GM12801 (cell line): Measurements from ENCODE around the gene NAXD.

Experiments
- TF ChIP-seq, protein P1 (sequence below): IDR thresholded peaks from one replicate; pipeline ENCODE4 v1.5.1; 2011; ENCODE audit warnings: control low read depth; ENCODE audit not compliant: insufficient read length; ENCODE audit errors: extremely low read depth

The NAXD gene

DNA sequence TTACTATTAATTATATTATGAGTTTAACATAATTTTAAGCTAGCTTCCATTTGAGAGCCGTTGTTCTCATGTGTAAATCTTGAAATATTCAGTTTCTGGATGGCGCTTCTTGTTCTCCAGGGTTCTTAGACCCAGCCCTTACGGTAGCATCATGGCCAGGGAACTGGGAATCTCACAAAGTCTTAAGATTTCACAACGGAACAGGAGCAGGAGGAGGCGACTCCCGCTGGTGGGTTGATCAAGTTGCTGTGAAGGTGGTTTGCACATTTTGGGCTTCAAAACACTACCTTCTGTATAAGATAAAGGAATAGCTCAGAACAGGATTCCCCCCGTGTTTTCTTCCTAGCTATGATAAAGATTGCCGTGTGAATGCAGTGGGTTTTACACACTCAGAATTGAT is 2.8 kb downstream of the NAXD start:
- TF ChIP-seq, protein P1, sequence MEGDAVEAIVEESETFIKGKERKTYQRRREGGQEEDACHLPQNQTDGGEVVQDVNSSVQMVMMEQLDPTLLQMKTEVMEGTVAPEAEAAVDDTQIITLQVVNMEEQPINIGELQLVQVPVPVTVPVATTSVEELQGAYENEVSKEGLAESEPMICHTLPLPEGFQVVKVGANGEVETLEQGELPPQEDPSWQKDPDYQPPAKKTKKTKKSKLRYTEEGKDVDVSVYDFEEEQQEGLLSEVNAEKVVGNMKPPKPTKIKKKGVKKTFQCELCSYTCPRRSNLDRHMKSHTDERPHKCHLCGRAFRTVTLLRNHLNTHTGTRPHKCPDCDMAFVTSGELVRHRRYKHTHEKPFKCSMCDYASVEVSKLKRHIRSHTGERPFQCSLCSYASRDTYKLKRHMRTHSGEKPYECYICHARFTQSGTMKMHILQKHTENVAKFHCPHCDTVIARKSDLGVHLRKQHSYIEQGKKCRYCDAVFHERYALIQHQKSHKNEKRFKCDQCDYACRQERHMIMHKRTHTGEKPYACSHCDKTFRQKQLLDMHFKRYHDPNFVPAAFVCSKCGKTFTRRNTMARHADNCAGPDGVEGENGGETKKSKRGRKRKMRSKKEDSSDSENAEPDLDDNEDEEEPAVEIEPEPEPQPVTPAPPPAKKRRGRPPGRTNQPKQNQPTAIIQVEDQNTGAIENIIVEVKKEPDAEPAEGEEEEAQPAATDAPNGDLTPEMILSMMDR, result no peak

DNA sequence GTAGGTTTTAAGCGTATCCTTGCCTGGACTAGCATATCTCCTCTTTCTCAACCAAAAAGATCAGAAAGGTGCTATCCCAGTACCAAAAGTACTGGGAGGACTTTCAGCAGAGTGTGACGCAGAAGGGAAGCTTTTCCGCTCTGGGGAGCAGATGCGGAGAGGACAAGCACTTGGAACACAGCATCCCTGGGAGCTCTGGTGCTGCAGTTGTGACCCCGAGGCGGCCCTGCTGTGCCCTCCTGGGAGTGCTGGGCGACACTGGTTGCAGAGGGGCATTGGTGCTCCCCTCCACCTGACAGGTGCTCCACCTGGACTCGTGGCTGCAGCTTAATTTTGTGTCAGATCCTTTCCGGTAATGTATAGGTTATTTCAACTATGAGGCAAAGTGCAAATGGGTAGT is 3.4 kb downstream of the NAXD start:
- TF ChIP-seq, protein P1, result no peak

DNA sequence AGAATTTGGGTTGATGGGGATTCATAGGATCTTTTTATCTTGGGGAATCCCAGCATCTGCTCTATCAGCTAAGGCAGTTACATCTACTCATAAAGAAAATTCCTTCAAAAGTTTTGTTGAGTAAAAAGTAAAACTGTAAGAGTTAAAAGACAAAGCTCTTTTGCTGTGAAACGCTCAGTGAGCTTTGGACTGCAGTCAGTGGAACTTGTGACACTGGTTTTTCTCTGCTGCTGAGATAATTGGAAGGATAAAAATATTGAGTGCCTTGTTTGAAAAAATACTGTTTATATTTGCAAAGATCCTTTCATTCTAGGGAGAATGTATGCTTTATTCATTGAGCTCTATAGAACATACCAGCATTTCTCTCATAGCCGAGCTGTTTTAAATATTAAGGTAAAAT is 5.3 kb downstream of the NAXD start:
- TF ChIP-seq, protein P1, result no peak

DNA sequence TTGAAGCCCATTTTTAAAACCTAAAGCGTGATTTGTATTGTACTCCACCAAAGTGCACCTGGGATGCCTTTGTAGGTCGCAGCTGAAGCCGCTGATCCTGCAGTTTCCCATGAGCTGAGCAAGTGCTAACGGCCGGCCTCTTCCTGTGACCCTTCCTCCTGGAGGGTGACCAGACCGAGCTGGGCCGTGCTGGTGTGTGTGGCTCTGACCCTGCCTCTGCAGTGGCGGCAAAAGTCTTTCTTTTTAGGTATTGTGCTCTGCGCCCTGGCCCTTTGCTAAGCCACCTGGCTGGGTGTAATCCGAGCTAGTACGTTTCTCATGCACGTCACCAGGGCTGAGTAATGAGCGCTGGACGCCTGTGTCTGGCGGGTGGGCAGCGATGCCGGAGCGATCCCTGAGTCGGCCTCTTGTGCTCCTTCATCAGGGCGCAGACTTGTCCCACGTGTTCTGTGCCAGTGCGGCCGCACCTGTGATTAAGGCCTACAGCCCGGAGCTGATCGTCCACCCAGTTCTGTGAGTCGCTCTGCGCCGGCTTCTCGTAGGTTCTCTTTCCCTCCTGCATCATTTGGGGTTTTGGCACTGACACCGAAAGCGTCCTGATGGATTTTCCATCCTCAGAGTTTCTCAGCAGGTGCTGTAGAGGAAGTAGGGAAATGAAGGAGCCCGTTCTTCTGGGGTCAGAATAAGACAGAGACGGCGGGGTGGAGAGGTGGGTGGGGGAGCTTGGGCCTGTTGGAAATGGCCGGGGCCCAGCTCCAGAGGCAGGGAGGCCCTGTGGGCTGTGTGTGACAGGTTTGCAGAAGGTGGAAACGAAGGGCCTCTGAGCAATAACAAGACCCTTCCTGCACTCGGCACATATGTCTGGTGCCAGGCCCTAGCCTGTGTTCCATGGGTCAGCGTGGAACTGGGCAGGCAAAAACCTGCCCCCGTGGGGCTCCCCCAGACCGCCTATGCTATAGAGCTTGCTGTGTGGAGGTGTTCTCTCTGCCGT is 9.7 kb downstream of the NAXD start:
- TF ChIP-seq, protein P1, result no peak

DNA sequence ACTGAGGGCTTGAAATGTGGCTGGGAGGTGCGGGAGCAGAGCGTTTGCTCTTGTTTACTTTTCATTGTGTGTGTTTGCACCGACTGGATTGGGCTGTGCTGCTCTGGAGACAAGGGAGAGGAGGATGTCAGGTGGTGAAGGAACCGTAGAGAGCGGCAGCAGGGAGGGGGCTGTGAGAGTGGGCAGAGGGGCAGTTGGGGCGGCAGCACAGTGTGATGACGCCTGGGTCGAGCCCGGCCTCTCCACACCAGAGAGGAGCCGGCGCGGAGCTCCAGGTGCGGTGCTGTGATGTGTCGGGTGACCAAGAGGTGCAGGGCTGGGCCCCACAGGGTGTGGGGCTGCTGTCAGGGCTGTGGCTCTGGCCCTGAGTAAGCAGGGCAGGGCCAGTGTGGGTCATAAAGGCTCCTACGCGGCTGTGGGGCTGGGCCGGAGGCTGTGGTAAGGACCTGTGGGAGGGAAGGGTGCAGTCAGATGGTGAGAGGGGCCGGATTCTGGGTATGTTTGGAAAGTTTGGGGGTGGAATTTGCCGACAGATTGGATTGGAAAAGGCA is 10.5 kb downstream of the NAXD start:
- TF ChIP-seq, protein P1, result no peak

DNA sequence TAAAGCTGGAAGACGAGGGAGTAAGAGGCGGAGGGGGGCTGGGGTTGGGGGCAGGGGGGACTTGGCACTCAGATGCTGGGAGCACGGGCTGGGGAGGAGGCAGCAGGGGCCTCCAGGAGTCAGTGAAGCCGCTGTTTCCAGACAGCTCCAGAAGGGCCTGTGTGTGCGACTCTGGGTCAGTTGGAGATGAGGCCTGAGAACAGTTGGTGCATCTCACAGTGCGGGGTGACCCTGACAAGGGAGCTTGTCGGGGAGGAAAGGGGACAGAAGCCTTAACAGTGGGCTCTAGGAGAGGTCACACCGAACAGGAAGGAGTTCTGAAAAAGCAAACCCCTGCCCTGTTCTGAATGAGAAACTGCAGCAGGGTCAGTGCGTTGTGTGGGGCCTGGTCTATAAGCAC is 11.2 kb downstream of the NAXD start:
- TF ChIP-seq, protein P1, result no peak

DNA sequence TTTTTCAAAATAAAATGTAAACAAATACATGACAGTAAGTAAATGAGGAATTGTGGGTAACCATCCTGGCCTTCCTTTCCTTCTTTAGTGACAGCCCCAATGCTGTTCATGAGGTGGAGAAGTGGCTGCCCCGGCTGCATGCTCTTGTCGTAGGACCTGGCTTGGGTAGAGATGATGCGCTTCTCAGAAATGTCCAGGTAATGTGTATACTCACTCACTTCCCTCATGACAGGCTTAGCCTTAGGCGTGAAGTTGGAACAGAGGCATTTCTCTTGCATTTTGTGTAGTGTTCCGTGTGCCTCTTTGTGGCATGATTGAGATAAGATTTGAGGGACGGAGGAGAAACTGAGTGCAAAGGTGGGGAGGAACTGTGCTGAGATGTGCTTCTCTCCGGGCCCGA is 12.0 kb downstream of the NAXD start:
- TF ChIP-seq, protein P1, result no peak
